ENCODE results near the gene OSBP2. TPM values are rescaled to one million over a fixed set of nuclear protein-coding genes. Genes with fewer than 3 reads are reported as not detected.
"Not testable (repeated sequence)": the region's sequence is repeated elsewhere in the genome, so short reads cannot be mapped to it uniquely, and the experiment has no call there.

The OSBP2 gene
- total RNA-seq, 1 donor from 2014 or later: 19.2 TPM

DNA sequence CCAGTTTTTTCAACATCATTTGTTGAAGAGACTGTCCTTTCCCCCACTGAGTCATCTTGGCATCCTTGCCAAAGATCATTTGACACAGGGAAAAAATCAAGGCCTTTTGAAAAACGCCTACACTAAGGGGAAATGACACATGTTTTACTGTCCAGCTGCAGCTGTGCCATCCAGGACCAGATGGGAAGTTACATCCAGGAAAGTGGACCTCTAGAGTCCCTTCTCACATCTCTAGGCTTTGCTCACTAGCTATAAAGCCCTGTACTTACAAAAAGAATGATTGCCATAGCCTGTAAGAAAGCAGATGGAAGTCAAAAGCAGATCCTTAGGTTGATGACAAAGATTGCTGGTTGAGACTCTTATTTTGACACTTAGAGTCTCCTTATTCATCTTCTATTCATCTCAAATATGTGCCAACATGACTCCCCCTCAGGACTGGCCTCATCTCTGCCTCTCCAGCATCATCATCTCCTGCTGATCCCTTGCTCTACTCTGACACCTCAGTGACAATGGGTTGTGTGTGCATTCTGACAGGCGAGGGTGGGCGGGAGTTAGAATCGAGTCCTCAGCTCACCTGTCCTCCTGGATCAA, 22.8 kb downstream of the OSBP2 start:
- FAIRE-seq (no peak), DNase-seq (ENCODE audit: low spot score in 2 of 2) (no peak)

DNA sequence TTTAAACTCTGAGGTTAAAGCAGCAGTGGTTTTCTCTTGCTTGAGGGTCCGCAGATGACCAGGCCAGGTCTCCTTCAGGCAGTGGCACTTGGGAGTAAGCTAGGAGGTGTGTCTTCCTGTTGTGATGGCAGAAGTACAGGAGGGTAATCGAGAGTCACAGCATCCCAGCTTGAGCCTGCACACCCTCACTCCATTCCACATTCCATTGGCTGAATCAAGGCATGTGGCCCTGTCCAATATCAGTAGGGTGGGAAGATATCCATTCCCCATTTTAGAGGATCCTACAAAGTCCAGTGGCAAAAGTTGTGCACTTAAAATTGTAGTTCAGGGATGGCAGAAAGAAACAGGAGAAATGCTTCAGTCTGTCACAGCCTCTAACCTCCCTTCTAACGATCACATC, 23.3 kb downstream of the OSBP2 start:
- FAIRE-seq (no peak), DNase-seq (ENCODE audit: low spot score in 2 of 2) (no peak)

DNA sequence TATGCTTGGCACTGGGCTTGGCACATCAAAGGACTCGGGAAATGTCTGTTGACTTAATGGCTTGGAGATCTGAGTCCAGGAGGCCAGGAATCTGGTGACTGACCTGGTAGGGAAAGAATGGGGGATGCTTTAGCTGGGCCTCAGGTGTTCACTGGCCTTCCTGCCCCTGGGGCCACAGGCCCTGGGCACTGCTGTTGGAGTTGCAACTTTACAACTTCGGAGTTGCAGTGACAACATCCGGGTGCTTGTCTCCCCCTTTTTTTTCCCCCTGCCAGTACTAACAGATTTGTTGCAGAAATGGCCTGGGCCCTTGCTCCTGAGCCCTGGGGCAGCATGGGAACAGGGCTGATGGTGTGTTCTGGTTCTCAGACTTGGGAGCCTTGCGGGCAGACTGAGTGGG, 23.8 kb downstream of the OSBP2 start:
- FAIRE-seq: no peak
- no peak for DNase-seq (ENCODE audit: low spot score in 2 of 2)

DNA sequence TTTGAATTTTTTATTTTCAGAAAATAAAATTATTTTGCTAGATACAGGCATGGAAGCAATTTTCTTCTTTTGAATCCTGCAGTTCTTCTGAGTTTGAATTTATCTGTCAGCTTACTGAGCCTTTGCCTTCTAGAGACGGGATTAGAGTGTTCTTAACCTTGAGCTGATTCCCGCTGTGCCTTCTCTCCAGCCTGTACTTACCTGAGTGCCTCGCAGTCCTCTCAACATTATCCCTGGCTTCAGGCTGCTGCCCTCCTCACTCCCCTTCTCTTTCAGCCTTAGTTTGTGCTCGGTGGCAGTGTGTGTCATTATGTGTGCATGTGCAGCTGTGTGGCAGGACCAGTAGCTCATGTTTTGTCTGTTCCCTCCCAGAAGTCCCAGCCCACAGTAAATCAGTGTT, 24.3 kb downstream of the OSBP2 start:
- FAIRE-seq (no peak), DNase-seq (ENCODE audit: low spot score in 2 of 2) (no peak)

DNA sequence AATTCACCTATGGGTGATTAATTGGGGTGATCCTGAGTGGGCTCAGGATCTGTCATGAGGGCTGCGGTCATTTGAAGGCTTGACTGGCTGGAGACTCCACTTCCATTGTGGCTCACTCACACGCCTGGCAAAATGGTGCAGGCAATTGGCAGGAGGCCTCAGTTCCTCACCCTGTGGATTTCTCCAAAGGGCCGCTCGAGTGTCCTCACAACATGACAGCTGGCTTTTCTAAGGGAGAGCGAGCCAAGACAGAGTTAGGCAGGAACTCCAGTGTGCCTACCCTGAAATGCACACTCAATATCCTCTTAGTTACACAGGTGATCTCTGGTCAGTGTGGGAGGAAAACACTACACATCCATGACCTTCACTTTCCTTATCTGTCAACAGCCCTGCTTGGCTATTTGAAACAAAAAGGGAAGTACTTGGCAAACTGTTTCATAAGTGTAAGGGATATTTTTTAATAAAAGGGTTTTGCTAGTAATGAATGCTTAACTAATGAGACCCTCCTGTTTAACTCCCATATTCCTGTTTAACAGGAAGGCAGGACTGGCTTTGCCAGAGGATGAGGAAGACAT, 25.7 kb downstream of the OSBP2 start:
- FAIRE-seq (no peak), DNase-seq (ENCODE audit: low spot score in 2 of 2) (no peak)

DNA sequence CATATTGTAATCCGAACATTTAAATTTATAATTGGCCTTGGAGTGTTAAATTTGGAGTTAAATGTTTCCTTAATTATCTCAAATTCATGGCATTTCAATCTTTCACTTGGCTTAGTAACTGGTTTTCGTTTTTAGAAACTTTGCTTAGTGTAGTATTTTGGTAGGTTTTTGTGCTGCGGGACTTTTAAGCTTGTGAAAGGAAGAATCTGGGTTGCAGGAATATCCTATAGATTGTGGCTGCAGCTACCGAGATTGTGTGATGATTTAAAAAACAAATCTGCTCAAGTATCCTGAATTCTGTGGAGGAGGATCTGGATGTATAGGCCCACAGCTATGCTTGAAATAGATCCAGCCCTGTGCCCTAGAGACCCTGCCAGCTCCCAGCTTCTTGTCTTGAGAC, 27.1 kb downstream of the OSBP2 start:
- FAIRE-seq (no peak), DNase-seq (ENCODE audit: low spot score in 2 of 2) (no peak)

DNA sequence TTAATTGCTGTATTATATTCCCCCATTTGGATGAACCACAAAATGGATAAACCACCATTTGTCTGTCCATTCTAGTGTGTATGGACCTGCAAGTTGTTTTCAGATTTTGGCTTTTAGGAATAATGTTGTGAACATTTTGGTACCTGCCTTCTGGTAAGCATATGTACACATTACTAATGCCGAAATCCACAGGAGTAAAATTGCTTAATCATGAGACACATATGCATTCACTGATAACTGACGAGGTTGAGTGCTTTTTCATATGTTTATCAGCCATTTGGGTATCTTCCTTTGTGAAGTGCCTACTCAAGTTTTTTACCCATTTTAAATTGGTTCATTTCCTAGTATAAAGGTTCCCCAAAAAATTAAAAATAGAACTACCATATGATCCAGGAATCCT, 34.2 kb downstream of the OSBP2 start:
- FAIRE-seq (no peak), DNase-seq (ENCODE audit: low spot score in 2 of 2) (no peak)

DNA sequence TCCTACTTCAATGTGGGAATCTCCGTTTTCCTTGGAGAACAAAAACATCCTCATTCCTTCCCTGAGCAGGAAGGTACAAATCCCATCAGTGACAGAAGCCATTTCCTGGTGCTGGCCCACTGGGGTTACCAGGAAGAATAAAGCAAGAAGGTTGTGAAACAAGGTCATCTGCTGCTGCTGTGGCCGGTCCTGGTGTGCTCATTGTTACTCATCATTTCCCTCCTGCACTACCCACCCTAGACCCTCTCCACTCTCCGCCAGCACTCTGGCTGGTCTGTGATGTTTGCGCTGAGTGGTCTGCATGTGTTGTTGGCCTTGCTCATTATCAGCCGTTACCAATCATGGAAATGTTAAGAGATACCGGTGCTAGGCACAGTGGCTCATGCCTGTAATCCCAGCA, 37.0 kb downstream of the OSBP2 start:
- no peak for FAIRE-seq

DNA sequence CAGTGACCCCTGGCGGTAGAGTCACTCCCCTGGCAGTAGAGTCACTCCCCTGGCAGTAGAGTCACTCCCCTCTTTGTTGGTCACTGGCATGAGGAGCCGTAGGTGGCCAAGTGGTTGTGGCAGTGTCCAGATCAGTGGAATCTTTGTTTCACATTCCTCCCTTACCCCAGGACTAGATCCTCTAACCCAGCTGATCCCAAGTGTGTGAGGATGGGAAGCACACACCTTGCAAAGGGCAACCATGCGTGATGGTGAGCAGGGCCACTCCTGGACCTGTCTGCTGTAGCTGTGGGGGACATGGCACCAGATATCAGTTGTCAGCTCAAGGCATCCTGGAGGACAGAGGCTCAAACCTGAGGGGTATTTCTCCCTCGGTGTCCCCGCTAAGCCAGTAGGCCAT, 37.8 kb downstream of the OSBP2 start:
- no peak for FAIRE-seq
- no peak for DNase-seq (ENCODE audit: low spot score in 2 of 2)

More for the DNA sequence above, 37.0 kb downstream of the OSBP2 start:
- no peak for DNase-seq (ENCODE audit: low spot score in 2 of 2)

DNA sequence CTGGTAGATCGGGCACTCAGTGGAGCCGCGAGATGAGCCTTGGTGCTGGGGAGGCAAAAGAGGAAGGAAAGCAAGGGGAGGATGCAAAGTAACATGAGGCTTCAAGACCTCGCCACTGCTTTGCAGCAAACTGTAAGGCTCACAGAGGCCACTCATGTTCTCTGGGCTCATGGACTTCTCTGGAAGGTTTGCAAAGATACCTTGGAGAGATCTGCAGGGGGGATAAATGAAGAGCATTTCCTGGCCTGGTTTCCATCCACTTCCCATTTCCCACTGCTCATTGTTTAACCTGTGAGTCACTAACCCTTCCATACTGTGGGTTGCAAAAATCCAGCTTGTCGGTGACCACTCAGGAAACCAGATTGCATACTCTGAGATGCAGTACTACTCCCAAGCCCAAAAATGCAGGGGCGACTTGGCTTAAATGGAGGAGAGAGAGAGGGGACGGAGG, 38.5 kb downstream of the OSBP2 start:
- no peak for DNase-seq (ENCODE audit: low spot score in 2 of 2)
- FAIRE-seq: no peak

DNA sequence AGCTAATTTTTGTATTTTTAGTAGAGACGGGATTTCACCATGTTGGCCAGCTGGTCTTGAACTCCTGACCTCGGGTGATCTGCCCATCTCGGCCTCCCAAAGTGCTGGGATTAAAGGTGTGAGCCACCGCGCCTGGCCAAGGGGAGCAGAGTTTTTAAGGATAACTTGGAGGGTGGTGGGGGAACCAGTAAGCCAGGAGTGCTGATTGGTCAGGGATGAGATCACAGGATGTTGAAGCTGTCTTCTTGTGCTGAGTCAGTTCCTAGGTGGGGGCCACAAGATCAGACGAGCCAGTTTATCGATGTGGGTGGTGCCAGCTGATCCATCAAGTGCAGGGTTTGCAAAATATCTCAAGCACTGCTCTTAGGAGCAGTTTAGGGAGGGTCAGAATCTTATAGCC, 45.3 kb downstream of the OSBP2 start:
- not testable (repeated sequence) for FAIRE-seq; DNase-seq (ENCODE audit: low spot score in 2 of 2)

DNA sequence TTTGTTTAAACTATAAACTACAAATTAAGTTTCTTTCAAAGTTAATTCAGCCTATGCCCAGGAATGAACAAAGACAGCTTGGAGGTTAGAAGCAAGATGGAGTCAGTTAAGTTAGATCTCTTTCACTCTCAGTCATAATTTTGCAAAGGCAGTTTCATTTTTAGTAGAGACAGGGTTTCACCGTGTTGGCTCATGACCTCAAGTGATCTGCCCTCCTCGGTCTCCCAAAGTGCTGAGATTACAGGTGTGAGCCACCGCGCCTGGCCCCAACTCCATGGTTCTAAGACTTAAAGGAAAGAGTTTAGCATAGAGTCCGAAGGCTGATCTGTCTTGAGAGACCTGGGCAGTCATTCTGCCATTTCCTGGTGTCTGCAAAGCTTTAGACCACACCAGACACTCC, 45.8 kb downstream of the OSBP2 start:
- DNase-seq (ENCODE audit: low spot score in 2 of 2); FAIRE-seq: not testable (repeated sequence)

DNA sequence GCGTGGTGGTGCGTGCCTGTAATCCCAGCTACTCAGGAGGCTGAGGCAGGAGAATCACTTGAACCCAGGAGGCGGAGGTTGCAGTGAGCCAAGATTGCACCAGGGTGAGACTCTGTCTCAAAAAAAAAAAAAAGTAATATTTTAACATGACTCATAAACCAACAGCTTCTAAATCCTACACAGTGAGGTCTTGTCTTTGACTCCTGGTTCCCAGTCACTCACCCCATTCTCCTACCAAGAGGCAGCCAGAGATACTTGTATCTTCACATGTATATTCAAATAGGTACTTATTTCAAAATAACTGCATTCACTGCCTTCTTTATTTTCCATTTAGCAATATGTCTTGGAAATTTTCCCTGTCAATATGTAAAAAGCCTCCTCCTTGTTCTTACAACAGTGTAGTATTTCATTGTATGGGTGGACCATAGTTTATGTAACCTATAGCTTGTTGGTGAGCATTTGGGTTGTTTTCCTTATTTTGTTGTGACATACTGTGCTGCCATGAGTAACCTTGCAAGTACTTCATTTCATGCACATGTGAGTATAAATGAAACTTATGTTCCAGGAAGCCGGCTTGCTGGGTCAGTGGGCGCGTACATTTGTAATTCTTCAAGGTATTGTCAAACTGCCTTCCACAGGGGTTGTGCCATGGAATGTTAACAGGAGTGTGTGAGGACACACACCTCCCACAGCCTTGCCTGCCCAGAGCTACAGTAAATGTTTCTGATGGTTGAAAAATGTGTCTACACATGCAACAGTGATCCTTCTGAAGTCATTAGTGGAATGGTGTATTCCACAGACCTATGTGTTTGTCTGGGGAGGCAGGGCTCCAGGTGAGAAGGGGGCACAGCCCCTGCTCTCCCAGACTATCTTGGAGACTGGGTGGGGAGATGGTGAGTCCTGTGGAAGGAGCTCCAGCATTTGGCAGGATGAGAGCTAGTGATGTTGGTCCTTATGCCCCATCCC, 47.9 kb downstream of the OSBP2 start:
- DNase-seq (ENCODE audit: low spot score in 2 of 2): no peak
- FAIRE-seq: no peak

DNA sequence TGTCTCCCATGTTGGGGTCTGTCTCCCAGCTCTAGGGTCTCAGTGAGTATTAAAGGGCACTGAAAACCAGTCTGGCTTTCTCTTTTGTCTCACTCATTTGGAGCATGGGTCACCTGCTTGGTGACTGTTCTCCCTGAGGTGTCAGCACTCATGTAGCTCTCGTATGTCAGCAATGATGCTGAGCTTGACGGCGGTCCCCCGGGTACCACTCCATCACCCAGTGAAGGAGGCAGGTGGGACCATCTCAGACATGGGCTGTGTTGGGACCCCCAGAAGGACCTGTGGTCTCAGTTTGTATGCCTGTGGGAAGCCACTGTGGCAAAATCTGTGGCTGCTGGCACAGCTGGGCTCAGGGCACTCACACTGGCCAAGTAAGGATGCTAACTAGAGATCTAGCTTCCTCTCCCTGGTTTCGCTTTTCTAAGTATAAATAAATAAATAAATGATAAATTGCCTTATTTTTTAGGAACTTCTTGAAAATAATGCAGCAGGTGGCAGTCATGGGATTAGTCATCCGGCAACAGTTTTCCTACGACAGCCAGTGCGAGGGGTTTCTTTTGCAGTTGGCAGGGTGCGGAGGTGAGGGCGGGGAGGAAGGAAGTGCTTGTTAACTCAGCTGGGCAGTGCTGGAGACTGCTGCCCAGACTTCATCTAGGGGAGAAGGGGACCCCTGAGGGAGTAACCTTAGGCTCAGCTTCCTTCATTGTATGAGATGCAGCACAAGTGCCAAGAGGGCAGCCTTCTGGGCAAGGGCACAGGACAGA, 48.8 kb downstream of the OSBP2 start:
- no peak for FAIRE-seq
- DNase-seq (ENCODE audit: low spot score in 2 of 2): no peak

DNA sequence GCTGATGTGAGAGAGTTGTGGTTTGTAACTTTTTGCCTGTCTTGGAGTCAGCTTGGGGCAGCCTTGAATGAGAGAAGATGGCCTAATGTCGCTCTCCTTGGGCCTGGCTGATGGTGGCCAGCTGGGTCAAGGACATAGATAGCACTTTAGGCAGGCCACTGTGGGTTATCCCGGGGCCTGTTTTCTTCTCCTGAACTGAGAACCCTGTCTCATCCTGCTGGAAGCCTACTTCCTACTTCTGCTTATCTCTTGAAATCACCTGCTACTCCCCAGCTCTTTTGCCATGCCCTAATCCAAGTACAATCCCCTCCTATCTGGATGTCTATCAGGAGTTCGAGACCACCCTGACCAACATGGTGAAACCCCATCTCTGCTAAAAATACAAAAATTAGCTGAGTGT, 49.5 kb downstream of the OSBP2 start:
- no peak for DNase-seq (ENCODE audit: low spot score in 2 of 2)
- FAIRE-seq: no peak

DNA sequence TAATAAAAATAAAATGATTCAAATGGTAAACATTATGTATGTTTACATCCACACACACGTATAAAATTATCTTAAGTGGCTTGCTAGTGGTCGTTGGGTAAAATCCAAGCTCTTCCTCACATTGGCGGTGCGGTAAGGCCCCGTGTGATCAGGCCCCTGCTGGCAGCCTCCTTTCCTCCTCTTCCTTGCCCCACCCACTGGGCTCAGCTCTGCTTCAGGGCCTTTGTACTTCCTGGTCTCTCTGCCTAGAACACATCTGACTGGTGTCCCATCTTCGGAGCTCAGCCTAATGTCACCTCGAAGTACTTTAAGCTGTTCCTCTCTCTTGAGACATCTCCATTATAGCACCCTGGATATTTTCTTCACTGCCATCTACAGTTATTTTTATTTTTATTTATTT, 52.8 kb downstream of the OSBP2 start:
- FAIRE-seq (no peak), DNase-seq (ENCODE audit: low spot score in 2 of 2) (no peak)

DNA sequence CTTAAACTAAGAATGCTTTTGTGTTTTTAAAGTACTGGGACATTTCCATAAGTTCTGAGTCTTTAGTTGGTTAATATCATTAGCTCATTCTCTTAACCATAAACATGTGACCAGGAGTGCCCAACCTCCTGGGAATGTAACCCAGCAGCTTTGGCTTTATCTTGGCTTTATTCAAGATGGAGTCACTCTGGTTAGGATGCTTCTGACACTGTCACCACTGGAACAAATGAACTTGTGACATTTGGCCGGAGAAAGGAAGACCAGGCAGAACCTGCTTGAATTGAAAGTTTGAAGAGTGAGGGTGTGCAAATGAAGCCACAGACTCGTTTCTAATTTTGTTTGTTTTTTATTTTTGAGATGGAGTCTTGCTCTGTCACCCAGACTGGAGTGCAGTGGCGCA, 54.6 kb downstream of the OSBP2 start:
- DNase-seq (ENCODE audit: low spot score in 2 of 2): no peak
- FAIRE-seq: no peak

DNA sequence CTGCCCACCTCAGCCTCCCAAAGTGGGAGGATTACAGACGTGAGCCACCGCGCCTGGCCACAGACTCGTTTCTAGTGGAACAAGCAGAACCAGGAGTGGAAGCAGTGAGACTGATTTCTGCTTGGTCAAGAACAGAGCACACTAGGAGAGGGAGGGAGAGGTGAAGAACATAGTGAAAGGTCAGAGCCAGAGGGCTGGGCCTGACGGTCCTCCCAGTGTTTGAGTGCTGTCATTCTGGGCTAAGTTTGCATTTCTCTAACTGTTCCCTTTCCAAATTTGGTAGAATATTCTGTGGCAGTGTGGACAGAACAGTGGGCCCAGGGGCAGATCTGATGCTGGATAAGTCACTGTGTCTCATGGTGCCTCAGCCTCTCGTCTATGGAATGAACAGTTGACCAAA, 55.2 kb downstream of the OSBP2 start:
- DNase-seq (ENCODE audit: low spot score in 2 of 2) (no peak), FAIRE-seq (no peak)

DNA sequence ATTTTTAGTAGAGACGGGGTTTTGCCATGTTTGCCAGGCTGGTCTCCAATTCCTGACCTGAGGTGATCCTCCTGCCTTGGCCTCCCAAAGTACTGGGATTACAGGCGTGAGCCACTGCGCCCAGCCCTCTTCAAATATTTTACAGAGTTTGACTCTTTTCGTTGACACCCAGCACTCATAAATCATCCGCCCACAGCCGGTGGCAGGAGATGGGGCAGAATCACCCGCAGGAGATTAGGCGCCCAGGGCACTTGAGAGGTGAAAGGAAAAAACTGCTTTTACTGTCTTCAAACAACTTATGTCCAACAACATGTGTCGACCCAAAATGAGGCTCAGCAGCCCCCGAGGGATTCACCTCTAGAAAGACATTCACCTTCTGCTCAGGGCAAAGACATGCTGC, 56.9 kb downstream of the OSBP2 start:
- FAIRE-seq: no peak
- no peak for DNase-seq (ENCODE audit: low spot score in 2 of 2)

DNA sequence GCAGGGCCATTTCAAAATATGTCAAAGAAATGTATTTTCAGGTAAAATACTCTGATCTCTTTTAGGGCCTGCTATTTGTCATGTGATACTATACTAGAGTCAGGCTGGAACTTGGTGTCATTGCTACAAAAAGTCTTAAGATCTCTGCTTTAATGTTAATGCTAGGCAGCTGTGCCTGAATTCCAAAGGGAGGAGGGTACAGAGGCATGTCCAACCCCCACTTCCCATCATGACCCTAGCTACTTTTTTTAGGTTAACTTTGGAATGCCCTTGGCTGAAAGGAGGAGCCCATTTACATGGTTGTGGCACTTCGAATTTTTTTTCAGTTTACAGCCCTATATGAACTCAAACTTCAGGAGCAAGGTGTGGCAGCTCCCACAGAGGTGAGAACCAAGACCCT, 58.1 kb downstream of the OSBP2 start:
- no peak for FAIRE-seq
- no peak for DNase-seq (ENCODE audit: low spot score in 2 of 2)

DNA sequence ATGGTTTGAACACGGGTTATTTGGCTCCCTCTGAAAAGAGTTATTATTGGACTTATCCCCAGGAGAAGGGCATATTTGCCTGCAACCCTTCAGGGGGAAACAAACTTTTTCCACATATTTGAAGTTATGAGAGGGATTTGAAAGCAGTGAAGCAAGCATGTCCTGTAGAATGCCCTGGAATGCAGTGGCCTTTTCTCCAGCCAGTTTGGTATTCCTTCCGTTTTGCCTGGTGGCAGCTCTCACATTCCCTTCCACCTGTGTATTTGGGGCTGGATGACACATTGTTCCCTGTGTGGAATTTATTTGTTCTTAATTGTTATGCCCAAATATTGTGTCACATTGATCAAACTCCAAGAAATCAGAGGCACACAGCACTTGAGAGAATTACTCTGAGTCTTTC, 59.0 kb downstream of the OSBP2 start:
- DNase-seq (ENCODE audit: low spot score in 2 of 2) (no peak), FAIRE-seq (no peak)

Measured in frontal cortex (tissue), 4 donors.